LNCaP clone FGC (cell line): ENCODE data around the gene FAM83D.

Experiments
- DNase-seq: peaks from one replicate; pipeline ENCODE4 v3.0.0-alpha.2; 2011; ENCODE audit warnings: low read depth
- H3K4me3 ChIP-seq: 2 replicates; pipeline ENCODE4 v1.5.1; 2011; ENCODE audit warnings: mild to moderate bottlenecking, low read depth, low read length, control low read depth
- TF ChIP-seq, protein P1 (sequence below): IDR thresholded peaks from 2 replicates; pipeline ENCODE4 v1.5.1; 2012; ENCODE audit warnings: mild to moderate bottlenecking; ENCODE audit not compliant: control insufficient read depth, insufficient read depth; ENCODE audit errors: extremely low read depth

The FAM83D gene

DNA sequence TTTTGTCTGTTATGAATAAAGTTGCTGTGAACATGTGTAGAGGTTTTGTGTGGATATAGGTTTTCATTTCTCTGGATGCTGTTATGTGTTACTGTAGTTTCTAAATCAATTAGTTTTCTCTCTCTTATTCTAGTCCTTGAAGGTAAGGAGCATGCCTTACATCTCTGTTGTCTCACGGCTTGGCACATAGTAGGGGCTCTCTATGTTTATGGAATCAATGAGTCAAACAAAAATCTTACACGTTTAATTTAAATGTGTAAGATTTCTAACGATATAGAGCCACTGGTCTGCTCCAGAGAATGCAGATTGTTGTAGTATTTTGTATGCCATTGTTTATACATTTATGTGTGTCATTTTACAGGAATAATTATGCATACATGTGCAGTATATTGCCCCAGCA lies 20.6 kb downstream of the FAM83D start:
- no peak for DNase-seq
- no peak overlapping the region for H3K4me3 ChIP-seq
- TF ChIP-seq, protein P1, sequence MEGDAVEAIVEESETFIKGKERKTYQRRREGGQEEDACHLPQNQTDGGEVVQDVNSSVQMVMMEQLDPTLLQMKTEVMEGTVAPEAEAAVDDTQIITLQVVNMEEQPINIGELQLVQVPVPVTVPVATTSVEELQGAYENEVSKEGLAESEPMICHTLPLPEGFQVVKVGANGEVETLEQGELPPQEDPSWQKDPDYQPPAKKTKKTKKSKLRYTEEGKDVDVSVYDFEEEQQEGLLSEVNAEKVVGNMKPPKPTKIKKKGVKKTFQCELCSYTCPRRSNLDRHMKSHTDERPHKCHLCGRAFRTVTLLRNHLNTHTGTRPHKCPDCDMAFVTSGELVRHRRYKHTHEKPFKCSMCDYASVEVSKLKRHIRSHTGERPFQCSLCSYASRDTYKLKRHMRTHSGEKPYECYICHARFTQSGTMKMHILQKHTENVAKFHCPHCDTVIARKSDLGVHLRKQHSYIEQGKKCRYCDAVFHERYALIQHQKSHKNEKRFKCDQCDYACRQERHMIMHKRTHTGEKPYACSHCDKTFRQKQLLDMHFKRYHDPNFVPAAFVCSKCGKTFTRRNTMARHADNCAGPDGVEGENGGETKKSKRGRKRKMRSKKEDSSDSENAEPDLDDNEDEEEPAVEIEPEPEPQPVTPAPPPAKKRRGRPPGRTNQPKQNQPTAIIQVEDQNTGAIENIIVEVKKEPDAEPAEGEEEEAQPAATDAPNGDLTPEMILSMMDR: no peak

DNA sequence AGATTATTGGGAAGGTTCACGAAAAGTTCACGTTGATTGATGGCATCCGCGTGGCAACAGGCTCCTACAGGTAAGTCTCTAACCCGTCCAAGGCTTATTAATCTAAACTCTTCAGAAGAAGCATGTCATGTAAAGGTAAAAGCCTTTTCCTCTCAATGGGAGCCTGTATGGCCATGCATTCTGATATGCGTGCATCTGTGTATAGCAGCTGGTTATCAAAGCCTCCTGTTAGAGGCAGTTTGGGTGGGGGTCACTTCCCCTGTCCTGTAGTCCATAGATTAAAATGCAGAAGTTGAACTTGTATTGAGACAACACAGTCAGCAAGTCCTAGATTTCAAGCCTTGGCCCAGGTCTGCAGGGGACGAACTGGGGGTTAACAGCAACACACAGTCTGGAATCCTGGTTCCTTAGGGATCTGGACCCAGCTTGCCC lies 21.7 kb downstream of the FAM83D start:
- no peak overlapping the region for H3K4me3 ChIP-seq
- TF ChIP-seq, protein P1: no peak
- no peak for DNase-seq

GRCh38 chr20:38950254-38950653 lies 24.0 kb downstream of the FAM83D start:
- H3K4me3 ChIP-seq: no peak overlapping the region
- TF ChIP-seq, protein P1: no peak
- DNase-seq: no peak

- TF ChIP-seq, protein P1: no peak
- no peak for DNase-seq
Observed at GRCh38 chr20:38951611-38952010, 25.4 kb downstream of the FAM83D start.

DNA sequence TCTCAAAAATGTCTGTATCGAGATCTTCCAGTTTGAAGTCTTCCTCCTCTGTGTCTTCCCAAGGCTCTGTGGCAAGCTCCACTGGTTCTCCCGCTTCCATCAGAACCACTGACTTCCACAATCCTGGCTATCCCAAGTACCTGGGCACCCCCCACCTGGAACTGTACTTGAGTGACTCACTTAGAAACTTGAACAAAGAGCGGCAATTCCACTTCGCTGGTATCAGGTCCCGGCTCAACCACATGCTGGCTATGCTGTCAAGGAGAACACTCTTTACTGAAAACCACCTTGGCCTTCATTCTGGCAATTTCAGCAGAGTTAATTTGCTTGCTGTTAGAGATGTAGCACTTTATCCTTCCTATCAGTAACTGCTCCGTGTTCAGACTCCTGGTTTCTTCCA lies 25.9 kb downstream of the FAM83D start:
- H3K4me3 ChIP-seq: no peak overlapping the region
- no peak for DNase-seq
- TF ChIP-seq, protein P1: no peak

More at GRCh38 chr20:38951611-38952010, 25.4 kb downstream of the FAM83D start:
- no peak overlapping the region for H3K4me3 ChIP-seq

DNA sequence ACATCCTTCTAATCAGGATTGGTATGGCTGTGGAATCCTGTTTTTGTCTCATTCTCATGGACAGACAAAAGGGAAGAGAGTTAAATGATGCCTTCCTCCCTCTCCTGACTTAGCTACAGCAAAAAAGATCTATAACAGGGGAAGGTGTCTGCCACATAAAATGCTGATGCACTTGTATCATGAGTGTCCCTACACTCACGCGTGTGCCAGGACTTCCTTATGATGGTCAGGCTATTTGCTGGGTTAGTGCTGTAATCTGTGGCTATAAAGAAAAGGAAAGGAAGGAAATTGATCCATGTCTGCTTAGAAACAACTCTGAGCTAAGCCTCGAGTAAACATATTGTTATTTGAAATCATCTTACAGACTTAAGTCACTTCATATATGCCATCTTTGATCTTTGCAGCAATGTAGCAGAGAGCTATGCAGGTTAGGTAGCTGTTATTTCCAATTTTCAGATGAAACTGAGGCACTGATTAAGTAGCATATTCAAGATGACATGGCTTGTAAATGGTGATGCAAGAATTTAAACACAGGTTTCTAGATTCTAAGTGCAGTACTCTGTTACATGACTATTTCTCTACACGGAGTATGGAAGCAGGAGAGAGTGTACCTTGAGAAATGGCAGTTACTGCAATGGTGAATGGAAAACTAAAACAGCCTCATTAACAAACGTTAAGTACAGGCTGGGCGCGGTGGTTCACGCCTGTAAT lies 27.6 kb downstream of the FAM83D start:
- no peak overlapping the region for H3K4me3 ChIP-seq
- TF ChIP-seq, protein P1: no peak

More for the DNA sequence above, 27.6 kb downstream of the FAM83D start:
- DNase-seq: no peak
